ENCODE measurements around the gene DYTN.

GRCh38 chr2:206766057-206766930, 48.1 kb upstream of the DYTN start:
- TF ChIP-seq CTCF (conservative IDR thresholded peaks at IDR 0.05 in 1 of 2, IDR thresholded peaks at IDR 0.05 in 1 of 2; ENCODE audit: extremely low read depth in 1 of 2, insufficient read depth in 1 of 2, low read depth in 1 of 2, low read length in 2 of 2), result no peak
- TF ChIP-seq EZH2 (IDR thresholded peaks at IDR 0.05; ENCODE audit: borderline replicate concordance, low read length), result no peak

Measured in mammary epithelial cell (primary cell).